Measurements from ENCODE around the gene INSYN1. TPM values are rescaled to one million over a fixed set of nuclear protein-coding genes. Genes with fewer than 3 reads are reported as not detected.

The INSYN1 gene
- total RNA-seq, 1 donor from 2014 or later, result 13.0 TPM

DNA sequence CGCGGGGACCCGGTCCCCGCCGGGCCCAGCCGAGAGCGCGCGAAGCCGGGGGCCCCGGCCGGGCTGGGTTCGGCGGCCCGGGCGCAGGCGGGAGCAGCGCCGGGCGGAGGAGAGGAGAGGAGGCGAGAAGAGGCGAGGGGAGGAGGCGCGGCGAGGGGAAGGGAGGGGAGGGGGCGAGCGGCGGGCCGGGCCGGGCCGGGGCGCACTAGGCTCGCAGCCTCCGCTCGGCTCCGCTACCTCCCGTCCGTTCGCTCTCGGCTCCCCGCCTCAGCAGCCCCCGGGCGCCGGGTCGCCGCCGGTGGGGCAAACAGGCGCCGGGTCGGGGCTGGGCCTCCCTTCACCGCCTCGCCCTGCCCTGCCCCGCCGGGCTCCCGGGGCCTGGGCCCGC lies 351 bp downstream of the INSYN1 start:
- DNase-seq (ENCODE audit: low spot score in 2 of 2), result no peak
- intact Hi-C loops (cut with DNase I), result loop anchor here (2.0 kb wide), 1 partner anchor 48 kb away; no protein-coding TSS in a partner anchor
- Histone ChIP-seq H3K27me3 (no peaks in the 10 kb centered on the region), H3K4me3 (peak overlapping the region; percentile 80 to 98), H3K27ac (peak overlapping the region in 1 of 2 donors; percentile 70), H3K9me3 (no peaks in the 10 kb centered on the region), H3K36me3 (no peaks in the 10 kb centered on the region), H3K4me1 (peaks cover 5% of the 10 kb centered on the region in 2 donors)
- TF ChIP-seq, protein P1, sequence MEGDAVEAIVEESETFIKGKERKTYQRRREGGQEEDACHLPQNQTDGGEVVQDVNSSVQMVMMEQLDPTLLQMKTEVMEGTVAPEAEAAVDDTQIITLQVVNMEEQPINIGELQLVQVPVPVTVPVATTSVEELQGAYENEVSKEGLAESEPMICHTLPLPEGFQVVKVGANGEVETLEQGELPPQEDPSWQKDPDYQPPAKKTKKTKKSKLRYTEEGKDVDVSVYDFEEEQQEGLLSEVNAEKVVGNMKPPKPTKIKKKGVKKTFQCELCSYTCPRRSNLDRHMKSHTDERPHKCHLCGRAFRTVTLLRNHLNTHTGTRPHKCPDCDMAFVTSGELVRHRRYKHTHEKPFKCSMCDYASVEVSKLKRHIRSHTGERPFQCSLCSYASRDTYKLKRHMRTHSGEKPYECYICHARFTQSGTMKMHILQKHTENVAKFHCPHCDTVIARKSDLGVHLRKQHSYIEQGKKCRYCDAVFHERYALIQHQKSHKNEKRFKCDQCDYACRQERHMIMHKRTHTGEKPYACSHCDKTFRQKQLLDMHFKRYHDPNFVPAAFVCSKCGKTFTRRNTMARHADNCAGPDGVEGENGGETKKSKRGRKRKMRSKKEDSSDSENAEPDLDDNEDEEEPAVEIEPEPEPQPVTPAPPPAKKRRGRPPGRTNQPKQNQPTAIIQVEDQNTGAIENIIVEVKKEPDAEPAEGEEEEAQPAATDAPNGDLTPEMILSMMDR (IDR thresholded peaks at IDR 0.05), result no peak

DNA sequence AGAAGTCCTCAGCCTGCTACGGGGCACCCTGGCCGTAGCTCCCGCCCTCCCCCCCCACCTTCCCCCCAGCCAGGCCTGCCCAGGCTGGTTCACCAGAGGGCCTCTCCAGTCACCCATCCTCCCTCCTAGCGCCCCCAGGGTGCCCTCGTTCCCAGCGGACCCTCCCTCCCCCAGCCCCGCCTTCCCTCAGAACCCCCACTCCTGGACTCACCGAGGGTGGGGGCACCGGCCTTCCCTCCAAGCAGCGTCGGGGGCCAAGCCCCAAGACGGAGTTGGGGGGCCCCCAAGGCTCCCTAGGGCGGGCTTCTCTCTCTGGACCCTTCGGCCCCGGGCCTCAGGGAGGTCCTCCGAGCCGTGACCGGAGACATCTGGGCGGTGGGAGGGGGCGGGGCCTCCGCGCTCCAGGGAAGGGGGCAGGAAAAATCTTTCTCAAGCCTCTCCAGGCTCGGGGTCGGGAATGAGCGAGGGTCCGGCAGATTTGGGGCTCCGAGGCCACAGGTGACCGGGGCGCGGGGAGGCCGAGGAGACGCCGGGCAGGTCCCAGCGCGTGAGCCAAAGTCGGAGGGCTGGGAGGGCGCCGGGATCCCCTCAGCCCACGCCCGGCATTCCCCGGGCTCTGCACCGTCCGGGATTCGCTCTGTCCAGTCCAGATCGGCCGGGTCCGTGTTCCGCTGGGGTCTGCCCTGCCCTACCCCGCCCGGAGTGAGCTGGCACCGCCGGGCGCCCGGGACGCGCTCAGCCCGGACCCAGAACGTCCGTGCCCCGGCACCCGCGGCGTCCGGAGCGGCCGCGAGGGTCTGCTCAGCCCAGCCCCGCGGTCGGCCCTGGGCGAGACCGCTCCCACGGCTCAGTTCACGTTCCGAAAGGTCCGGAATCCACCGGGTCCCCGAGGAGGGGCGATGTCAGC lies 999 bp downstream of the INSYN1 start:
- DNase-seq (ENCODE audit: low spot score in 2 of 2), result no peak
- H3K4me1 ChIP-seq, result peaks cover 5% of the 10 kb centered on the region in 2 donors
- TF ChIP-seq, protein P1 (IDR thresholded peaks at IDR 0.05), result no peak
- no peaks in the 10 kb centered on the region for H3K36me3 ChIP-seq
- peak overlapping the region; percentile 80 to 98 for H3K4me3 ChIP-seq
- peak overlapping the region in 1 of 2 donors; percentile 70 for H3K27ac ChIP-seq
- H3K27me3 ChIP-seq, result no peaks in the 10 kb centered on the region
- H3K9me3 ChIP-seq, result no peaks in the 10 kb centered on the region
- intact Hi-C loops (cut with DNase I), result loop anchor here (2.0 kb wide), 1 partner anchor 49 kb away; no protein-coding TSS in a partner anchor

DNA sequence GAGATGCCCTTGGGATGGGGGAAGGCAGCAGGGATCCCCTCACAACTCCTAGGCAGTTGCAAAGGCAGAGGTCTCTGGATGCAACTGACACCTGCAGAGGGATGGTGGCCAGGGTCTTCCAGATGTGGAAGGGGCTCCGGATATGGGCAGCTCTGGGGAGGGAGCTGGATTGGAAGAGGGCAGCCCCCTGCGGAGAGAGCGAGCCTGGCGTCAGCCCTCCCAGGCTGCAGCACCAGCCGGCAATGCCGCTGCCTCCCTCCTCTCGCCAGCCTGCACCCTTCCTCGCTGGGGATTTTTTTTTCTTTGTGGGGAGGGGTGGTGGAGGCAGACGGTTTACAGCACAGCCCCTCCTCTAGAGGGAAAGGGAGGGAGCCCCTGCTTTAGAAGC lies 1.6 kb downstream of the INSYN1 start:
- Histone ChIP-seq H3K9me3 (no peaks in the 10 kb centered on the region), H3K4me1 (peaks cover 5% of the 10 kb centered on the region in 2 donors), H3K36me3 (no peaks in the 10 kb centered on the region), H3K27me3 (no peaks in the 10 kb centered on the region), H3K4me3 (peak overlapping the region; percentile 80 to 98), H3K27ac (no peak overlapping the region)
- TF ChIP-seq, protein P1 (IDR thresholded peaks at IDR 0.05), result no peak
- intact Hi-C loops (cut with DNase I), result no loop called here
- DNase-seq (ENCODE audit: low spot score in 2 of 2), result no peak

DNA sequence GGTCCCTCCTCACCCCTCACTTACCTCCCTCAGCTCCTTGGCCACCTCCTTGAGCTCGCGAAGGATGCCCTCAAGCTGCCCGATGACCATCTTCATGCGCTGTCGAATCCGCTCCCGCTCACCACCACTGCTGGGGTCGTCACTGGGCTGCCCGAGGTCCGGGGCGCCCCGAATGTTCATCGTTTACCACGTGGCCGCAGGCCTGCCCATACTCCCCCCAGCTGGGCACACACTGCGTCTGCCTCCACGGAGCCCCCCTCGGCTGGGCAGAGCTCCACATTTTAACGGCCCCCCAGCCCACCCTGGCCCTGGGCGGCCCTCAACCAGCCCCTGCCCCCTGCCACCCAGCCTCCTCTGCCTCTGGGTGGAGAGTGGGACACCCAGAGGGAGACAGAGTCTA lies 2.2 kb downstream of the INSYN1 start:
- Histone ChIP-seq H3K27ac (no peak overlapping the region), H3K9me3 (no peaks in the 10 kb centered on the region), H3K27me3 (no peaks in the 10 kb centered on the region), H3K4me1 (peaks cover 5% of the 10 kb centered on the region in 2 donors), H3K4me3 (peak overlapping the region in 1 of 2 donors; percentile 98), H3K36me3 (no peaks in the 10 kb centered on the region)
- TF ChIP-seq, protein P1 (IDR thresholded peaks at IDR 0.05), result no peak
- DNase-seq (ENCODE audit: low spot score in 2 of 2), result no peak
- intact Hi-C loops (cut with DNase I), result no loop called here

DNA sequence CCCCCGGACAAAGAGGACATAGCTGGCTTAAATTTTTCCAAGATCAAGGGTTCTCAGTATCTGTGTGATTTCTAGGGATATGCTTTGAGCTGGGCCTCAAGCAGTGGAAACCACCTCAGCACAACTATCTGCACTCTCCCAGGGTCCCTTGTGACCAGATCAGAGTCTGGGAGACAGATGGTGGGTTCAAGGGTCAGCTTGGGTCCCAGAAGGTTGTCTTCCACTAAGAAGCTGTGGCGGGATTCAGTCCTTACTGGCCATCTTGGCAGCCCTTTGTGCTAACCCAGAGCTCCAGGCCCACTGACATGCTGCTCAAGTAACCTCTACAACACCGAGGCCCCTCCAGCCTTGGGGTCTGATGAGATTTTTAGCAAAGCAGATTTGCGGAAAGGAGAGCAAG lies 2.7 kb downstream of the INSYN1 start:
- TF ChIP-seq, protein P1 (IDR thresholded peaks at IDR 0.05), result no peak
- Histone ChIP-seq H3K9me3 (no peaks in the 10 kb centered on the region), H3K4me1 (peaks cover 5% of the 10 kb centered on the region in 2 donors), H3K4me3 (no peak overlapping the region), H3K27ac (no peak overlapping the region), H3K27me3 (no peaks in the 10 kb centered on the region), H3K36me3 (no peaks in the 10 kb centered on the region)
- DNase-seq (ENCODE audit: low spot score in 2 of 2), result no peak
- intact Hi-C loops (cut with DNase I), result no loop called here
